NCI-H510A (cell line): ENCODE measurements around the gene PLCG1.

ENCODE experiments used
- DNase-seq: peaks from one replicate; lab custom pipeline; 2025; lab: John Stamatoyannopoulos, UW

The PLCG1 gene

DNA sequence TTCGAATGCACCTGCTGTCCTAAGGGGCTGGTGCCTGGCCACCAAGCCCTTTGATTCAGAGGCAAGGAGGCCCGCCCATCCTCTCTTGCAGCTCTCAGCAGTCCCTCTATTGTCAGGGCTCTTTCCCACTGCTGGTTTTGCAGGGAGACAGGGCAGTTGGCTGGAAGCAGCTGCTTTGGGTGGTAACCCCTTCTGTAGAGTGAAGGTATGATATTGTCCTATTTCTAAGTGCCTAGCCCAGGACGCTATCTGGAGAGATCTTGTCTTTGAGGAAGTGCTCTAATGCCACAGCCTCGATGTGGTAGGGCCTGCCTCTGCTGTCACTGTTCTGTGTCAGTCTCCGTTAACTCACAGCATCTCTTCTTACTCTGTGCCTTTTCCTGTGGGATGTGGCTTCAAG, 5.6 kb downstream of the PLCG1 start:
- no peak for DNase-seq

DNA sequence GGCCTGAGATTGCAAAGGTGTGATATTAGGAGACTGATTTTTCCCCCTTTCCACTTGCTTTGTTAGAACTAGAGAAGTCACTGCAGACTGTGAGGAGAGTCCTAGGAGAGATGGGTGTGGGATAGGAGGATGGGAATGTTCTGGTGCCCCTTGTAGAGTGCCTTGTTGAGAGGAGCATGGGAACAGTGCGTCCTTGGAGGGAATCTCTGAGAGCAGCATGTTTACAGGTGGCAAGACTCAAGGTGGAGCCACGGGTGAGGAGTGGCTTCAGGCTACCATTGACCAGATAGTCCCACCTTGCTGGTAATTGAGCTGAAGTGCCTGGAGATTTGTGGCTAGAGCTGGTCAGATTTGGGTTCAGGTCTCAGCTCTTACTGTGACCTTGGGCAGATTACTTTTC, 6.0 kb downstream of the PLCG1 start:
- no peak for DNase-seq

DNA sequence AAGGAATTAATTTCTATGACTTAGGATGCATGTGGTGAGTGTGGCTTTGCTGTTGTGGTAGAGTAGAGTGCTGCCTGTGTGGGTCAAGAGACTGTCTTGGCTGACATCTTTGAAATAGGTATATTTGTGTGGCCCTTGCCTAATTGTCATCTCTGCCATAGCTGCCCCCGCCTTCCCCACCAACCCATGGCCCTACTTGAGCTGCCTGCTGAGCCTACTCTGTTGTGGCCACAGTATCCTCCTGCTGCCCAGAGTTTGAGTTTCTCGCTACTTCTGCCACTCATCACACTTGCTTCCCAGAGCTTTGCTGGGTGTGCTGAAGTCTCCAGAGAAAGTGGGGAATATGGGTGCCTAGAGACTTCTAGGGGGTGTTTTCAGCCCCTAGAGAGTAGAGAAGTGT, 8.0 kb downstream of the PLCG1 start:
- no peak for DNase-seq

DNA sequence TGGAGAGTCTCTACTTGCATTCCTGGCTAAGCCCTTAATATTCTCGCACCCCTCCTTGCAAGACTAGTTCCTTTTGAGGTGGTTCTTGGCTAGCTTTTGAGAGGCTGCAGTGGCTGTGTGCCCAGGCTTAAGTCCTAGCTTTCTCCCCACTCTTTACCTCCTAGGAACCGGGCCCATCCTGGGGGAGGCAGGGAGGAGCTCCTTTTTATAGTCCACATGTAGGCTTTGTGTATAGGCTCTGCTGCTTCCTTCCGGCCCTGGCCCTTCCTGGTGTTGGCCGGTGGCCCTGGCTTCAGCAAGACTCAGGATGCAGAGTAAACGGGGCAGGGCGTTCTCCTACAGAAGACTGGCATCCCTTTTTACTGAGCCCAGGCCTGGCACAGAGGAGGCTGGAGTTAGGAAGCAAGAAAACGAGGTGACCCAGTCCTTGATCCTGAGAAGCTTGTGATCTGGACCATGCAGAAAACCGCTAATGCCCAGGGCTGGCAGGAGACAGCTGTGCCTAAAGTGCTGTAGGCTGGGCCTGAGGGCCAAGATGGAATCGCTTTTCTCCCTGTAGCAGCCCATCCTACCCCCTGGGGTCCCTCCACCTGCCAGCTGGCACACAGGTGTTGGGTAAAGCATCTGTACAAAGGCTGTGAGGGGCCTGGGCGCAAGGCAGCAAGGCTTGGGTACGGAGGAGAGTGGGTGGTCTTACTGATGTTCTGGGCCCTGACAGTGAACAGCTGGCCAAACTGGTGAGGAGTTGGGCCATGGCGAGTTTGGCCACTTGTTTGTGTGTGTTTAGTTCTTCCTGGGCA, 8.7 kb downstream of the PLCG1 start:
- DNase-seq: no peak

- no peak for DNase-seq
Observed at GRCh38 chr20:41147767-41148191, 10.4 kb downstream of the PLCG1 start.

DNA sequence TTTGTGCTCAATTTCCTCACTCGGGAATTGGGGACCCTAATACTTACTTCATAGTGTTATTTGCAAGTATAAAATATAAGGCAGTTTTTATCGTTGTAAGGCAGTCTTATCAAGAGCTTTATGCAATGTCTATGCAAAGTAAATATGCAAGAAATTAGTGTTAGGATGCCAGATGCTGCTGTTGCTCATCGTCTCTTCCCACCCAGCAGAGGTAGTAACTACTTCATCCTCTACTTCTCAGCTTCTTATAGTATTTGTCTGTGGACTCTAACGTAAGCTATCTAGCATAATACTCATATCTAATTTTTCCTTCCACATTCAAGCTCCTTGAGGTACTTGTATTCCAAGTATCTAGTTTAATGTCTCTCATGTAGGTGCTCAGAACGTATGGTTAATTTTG, 11.6 kb downstream of the PLCG1 start:
- DNase-seq: no peak

DNA sequence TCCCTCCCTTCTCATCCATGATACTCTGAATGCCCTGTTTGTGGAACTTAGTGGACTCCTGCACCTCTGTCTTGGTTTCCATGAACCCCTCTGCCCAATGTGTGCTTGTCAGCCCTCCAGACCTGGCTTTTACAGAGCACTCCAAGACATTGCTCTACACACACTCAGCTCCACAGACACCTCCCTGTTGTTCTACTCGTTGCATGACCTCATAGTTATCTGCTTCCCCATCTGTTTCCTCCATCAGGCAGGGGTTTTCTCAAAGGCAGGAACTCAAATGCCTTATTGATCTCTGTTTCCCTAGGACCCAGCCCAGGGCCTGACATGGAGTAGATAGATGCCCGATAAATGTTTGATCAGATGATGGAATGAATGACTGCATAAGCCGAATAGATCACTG, 13.3 kb downstream of the PLCG1 start:
- DNase-seq: no peak

DNA sequence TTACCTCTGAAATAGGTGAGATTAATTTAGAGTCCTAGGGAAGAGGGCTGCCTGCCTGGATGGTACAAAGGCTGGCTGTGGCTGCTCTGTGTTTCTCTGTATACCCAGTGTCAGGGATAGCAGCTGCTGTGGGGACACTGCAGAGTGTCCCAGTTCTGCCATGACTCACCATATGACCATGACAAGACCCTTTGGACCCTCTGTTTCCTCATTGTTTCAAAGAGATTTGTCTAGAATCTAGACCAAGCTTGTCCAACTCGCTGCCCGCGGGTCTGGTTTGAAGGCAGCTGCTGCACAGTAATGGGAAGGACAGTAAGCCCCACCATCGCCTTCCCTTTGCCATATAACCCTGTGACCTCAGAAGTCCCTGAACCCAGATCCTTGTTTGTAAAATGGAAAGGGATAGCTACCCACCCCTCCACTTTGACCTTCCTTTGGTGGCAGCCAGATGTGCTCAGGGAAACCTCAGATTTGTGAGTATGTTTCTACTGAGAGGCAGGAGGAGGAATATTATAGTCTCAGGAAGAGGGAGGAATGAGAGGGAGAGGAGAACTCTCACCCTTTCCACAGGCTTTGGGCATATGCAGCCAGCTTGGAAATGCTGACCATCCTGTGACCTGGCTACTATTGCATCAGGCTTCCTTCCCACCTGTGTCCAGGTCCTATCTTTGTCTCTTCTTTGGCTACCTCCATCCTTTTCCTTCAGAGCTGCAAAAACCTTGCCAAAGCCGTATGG, 14.0 kb downstream of the PLCG1 start:
- DNase-seq: no peak

GRCh38 chr20:41152108-41152757, 14.9 kb downstream of the PLCG1 start:
- no peak for DNase-seq

- no peak for DNase-seq
Observed at GRCh38 chr20:41154436-41155176, 17.3 kb downstream of the PLCG1 start.

- DNase-seq: no peak
Observed at GRCh38 chr20:41155261-41155660, 17.9 kb downstream of the PLCG1 start.

- no peak for DNase-seq
Observed at GRCh38 chr20:41158082-41158625, 20.8 kb downstream of the PLCG1 start.

GRCh38 chr20:41159547-41159946, 22.2 kb downstream of the PLCG1 start:
- DNase-seq: no peak

GRCh38 chr20:41160686-41161085, 23.3 kb downstream of the PLCG1 start:
- DNase-seq: no peak

DNA sequence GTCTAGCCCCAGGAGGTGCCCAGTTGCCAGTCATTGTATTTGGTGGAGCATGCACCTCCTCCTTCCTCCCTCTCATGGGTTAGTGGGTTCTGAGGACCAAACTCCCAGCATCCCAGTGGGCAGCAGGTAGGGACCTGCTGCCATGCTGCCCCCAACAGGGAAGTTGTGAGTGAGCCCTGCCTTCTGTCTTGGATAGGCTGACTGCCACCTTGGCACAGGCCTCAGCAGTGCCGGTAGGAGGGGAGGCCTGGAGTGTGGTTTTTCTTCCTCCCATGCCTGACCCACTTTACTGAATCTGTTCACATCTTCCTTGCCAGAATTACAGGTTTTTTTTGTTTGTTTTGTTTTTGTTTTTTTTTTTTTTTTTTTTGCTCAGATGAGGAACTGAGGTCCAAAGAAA, 24.5 kb downstream of the PLCG1 start:
- no peak for DNase-seq

- DNase-seq: no peak
Observed at GRCh38 chr20:41162396-41162795, 25.1 kb downstream of the PLCG1 start.

GRCh38 chr20:41163821-41164220, 26.5 kb downstream of the PLCG1 start:
- no peak for DNase-seq

DNA sequence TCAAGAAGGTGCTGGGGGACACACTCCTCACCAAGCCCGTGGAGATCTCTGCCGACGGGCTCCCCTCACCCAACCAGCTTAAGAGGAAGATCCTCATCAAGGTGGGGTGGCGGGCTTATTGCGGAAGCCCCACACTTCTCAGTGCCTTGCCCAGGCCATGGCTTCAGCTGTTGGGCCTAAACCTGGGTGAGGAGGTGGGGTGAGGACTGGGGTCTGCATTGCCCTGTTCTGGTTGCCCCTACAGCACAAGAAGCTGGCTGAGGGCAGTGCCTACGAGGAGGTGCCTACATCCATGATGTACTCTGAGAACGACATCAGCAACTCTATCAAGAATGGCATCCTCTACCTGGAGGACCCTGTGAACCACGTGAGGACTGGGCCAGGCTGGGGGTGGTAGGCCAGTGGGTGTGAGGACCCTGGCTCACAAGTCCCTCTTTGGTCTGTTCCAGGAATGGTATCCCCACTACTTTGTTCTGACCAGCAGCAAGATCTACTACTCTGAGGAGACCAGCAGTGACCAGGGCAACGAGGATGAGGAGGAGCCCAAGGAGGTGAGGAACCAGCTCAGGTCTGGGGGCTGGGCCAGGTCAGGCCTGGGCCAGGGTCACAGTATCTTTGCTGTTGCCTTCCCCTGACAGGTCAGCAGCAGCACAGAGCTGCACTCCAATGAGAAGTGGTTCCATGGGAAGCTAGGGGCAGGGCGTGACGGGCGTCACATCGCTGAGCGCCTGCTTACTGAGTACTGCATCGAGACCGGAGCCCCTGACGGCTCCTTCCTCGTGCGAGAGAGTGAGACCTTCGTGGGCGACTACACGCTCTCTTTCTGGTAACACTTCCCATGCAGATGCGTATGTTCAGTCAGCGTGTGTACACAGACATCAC, 27.9 kb downstream of the PLCG1 start:
- no peak for DNase-seq

DNA sequence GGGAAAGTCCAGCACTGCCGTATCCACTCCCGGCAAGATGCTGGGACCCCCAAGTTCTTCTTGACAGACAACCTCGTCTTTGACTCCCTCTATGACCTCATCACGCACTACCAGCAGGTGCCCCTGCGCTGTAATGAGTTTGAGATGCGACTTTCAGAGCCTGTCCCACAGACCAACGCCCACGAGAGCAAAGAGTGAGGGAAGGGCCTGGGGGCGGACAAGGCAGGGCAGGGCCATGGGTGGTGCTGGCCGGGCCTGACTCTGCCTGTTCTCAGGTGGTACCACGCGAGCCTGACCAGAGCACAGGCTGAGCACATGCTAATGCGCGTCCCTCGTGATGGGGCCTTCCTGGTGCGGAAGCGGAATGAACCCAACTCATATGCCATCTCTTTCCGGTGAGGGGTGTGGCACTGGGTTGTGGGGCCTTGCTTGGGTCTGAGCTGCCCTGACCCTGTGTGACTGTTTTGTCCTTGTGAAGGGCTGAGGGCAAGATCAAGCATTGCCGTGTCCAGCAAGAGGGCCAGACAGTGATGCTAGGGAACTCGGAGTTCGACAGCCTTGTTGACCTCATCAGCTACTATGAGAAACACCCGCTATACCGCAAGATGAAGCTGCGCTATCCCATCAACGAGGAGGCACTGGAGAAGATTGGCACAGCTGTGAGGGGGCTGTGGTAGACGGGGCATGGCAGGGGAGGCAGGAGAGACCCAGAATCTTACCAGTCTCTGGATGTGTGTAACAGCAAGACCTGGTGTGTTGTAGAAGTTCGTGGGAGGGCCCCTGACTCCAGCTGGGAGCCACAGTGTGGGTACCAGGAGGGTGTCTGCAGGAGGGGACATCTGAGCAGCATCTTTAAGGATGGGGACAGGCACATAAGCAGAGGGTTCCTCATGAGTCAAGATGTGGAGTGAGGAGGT, 29.1 kb downstream of the PLCG1 start:
- DNase-seq: no peak

DNA sequence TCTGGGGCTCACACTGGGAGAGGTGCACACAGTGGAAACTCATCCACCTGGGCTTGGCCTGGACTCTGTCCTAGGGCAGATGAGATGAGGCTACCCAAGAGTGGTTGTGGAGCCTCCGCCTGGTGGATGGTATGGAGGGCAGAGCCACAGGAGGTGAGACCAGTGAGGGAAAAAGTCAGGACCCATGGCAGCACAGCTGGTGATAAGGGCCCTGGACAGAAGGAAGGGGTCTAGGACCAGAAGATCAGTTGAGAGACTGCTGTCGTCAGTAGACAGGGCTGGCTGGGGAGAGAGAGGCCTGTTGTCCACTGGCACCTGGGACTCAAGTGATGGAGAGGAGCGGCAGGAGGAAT, 29.8 kb downstream of the PLCG1 start:
- DNase-seq: no peak
